Measurements from ENCODE around the gene EFEMP1.

Gene EFEMP1

DNA sequence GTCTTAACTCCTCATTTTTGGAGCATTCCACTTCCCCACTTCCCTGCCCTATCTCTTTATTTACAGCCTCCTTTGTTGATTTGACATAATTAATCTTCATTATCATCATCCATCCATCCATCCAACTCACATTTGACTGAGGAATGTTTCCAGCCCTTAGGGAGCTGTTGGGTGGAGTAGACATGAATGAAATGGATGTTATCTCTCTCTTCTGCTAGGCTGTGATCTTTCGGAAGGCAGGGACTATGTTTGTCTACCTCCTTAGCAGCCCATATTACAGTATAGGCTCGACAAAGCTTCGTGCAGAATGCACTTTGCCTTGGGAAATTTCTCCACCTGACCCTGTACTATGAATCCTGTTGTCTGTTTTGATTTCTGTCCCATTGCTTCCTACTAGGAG lies 7.7 kb upstream of the EFEMP1 start:
- no peak for DNase-seq

- no peak for DNase-seq
Observed at GRCh38 chr2:55929476-55929875, 5.9 kb upstream of the EFEMP1 start.

DNA sequence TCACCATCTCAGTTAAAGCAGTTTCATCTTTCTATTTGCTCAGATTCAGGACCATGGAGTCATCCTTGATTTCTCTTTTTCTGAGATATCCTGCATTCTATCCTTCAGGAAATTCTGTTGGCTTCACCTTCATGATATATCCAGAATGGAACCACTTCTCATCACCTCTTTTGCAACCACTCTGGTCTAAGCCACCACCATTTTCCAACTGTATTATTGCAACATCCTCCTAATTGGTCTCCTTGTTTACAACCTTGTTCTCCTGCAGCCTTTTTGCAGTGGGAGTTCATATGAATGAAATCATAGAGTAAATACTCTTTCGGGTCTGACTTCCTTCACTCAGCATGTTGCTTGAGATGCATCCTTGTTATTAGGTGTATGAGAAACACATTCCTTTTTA lies 3.4 kb upstream of the EFEMP1 start:
- no peak for DNase-seq

DNA sequence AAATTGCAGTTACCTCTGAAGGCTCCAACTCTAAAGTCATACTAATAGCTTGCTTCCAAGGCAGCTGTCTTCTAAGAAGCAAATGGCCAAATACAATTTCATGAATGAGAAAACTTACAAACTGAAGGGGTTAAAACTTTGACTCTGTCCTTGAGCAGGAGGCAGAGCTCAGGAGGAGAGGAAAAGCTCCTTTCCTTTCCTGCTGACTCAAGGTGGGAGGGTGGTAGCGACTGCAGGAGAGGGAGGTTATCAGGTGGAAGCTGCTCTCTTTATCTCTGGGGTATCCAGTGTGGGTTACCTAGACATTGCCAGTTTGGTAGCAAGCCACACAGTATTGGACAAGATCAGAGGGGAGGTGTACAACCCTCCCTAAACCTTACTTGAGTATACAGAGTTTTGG lies 2.7 kb upstream of the EFEMP1 start:
- no peak for DNase-seq

- DNase-seq, result no peak
Observed at GRCh38 chr2:55923982-55924321, 370 bp upstream of the EFEMP1 start.

DNA sequence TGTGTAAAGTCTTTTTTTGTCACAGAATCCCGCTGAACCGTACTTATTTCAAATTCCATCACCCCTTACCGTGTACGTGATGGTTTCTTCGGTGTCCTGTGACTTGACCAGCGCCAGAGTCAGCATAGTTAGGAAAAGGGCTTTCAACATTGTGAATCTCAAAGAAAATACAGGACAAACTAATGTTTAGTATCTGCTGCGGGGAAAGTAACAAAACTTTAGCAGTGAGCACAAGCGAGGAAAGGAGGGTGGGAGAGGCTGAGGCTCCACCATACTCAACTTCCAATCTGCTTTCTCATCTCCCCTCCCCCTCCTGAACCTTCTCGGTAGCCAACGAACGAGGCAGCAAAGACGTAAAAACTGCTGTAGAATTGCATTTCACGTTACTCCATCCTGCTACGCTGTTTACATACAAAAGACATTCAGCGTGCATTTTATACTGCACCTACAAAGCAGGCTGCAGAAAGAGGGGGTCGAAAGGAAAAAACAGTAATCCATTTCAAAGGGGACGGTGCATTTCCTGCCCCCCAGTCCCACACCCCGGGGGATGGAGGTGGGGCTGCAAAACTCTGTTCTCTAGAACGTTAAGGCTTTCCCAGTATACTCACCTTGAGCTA lies 1.2 kb downstream of the EFEMP1 start:
- no peak for DNase-seq

DNA sequence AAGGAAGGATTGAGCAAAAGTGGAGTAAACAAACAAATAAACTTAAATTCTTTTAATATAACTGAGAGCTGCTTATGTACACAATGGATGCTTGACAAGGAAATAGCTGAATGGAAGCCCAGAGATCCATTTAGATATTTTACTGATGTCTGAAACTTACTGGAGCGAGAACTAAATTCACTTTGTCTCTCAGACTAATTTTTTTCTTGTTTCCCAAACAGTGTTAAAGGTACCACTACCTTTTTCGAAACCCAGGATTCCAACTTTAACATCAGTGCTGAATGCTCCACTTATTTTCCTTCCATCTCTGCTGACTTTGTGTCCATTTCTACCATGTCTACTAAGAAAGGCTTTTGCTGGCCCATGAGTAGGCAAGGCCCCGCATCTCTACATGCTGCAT lies 4.0 kb downstream of the EFEMP1 start:
- no peak for DNase-seq

DNA sequence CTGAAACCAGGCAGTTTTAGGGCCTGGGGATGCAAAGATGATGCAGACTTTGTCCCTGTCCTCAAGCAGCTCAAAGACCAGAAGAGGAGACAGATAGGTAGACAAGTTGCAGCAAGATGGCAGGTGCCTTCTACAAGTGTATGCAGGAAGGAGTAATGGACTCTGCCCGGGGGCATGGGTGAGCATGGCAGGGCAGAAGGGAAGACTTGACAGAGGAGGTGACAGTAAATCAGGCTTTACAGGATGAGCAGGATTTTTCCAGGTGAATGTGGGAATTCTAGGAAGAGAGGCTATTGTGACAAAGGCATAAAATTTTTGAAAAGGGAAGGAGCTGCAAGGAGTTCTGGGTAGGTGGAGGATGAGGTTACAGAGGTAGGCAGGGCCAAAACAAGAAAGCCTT lies 4.7 kb downstream of the EFEMP1 start:
- DNase-seq, result no peak

GRCh38 chr2:55917713-55918390 lies 5.7 kb downstream of the EFEMP1 start:
- DNase-seq, result no peak

GRCh38 chr2:55917117-55917516 lies 6.5 kb downstream of the EFEMP1 start:
- no peak for DNase-seq

- DNase-seq, result no peak
Observed at GRCh38 chr2:55916473-55917049, 7.0 kb downstream of the EFEMP1 start.

GRCh38 chr2:55914786-55915185 lies 8.8 kb downstream of the EFEMP1 start:
- no peak for DNase-seq

DNA sequence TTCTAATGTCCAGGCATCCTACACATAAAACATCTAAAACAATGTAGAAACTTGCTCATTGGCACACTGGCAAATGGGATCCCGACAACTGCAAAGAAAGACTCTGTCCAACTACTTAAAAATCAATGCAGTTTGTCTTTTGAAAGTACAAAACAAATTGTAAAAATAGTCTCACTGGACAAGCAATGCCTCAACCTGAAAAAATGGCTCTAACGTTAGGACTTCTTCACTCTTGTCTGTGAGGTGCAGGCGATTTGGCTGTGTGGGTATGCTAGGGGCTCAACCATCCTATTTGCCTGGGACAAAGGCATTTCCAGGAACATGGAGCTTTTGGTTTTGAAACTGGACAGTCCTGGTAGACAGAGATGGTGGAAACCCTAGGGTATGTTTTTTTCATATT lies 10.7 kb downstream of the EFEMP1 start:
- no peak for DNase-seq

DNA sequence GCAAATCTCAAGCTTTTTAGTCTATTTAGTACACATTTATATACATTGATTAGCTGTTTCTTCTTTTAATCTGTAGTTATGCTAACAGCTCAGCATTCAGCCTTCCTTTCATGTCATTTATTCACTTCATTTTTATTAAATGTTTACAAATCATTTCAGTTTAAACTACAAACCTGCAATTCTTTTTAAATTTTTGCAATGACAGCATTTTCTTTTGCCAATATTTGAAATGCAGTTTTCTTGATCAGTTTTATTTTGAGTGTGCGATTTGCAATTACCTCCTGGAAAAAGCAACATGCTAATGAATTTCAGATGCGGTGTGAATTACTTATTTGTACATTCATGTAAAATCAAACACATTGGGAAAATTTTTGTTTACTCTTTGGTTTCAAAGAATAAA lies 13.5 kb downstream of the EFEMP1 start:
- DNase-seq, result no peak

GRCh38 chr2:55907686-55908085 lies 15.9 kb downstream of the EFEMP1 start:
- no peak for DNase-seq

DNA sequence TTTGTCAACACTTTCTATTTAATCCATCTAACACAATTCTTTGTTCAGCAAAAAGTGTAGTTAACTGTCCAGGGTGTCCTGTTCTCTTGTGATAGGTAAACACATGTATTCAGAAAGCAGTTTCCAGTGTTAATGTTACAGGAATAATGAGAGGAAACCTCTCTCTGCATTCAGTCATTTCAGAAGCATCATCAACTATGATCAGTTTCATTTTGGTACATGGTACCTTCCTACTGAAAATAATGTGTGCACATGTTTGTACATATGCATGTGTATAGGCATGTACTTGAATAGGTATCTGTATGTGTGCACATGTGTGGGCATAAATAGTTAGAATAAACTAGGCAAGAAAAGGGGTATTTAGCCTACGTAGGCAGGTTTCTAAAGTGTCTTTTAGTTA lies 16.6 kb downstream of the EFEMP1 start:
- no peak for DNase-seq

DNA sequence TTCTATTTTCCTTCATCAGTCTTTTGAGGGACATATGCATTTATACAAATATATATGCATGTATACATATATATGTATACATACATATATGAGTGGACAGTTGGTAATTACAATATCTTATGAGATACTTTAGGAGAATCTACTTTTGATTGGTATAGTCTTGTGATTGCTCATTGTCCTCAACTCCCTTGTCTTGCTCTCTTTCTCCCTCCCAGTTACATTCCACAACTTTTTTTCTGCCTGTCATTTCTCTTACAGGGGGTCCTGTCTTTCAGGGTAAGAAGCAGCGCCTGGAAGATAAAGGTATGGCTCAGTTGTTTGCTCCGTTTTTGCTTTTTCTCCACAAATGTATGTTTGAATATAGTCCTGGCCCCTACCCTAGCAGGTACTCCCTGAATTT lies 19.9 kb downstream of the EFEMP1 start:
- DNase-seq, result no peak

- DNase-seq, result no peak
Observed at GRCh38 chr2:55902971-55903370, 20.6 kb downstream of the EFEMP1 start.

- DNase-seq, result no peak
Observed at GRCh38 chr2:55902429-55902828, 21.2 kb downstream of the EFEMP1 start.

DNA sequence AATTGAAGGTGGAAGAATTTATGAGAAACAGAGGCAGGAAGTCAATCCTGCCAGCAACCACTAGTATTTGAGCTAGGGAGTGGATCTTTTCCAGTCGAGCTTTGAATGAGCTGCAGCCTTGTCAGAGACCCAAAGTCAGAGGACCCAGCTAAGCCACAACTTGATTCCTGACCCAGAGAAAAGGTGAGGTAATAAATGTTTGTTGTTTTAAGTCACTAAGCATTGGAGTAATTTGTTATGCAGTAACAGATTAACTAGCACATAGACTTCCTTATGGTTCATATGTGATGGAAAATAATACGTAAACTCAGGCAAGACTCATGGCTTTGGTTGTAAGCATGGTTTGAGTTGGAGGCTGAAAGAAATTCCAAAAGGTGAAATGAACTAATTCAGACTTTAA lies 21.6 kb downstream of the EFEMP1 start:
- no peak for DNase-seq

DNA sequence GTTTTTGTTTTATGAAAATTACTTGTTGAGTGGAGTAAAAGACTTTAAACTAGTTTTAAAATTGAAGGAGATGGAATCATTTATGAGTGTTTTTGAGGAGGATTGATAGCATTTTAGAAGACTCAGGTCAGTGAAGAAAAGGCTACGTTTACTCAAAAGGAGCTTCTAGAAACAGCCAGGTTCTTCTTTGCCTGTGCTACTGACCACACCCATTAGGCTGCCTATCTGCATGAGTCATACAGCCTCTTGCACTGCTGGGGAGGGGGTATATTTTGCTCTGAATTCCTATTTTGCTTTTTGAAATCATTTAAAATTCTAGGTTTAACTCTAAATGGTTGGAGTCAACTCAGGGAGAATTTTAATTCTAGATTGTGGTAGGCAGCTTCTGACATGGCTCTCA lies 22.3 kb downstream of the EFEMP1 start:
- no peak for DNase-seq

GRCh38 chr2:55899881-55900280 lies 23.7 kb downstream of the EFEMP1 start:
- no peak for DNase-seq

DNA sequence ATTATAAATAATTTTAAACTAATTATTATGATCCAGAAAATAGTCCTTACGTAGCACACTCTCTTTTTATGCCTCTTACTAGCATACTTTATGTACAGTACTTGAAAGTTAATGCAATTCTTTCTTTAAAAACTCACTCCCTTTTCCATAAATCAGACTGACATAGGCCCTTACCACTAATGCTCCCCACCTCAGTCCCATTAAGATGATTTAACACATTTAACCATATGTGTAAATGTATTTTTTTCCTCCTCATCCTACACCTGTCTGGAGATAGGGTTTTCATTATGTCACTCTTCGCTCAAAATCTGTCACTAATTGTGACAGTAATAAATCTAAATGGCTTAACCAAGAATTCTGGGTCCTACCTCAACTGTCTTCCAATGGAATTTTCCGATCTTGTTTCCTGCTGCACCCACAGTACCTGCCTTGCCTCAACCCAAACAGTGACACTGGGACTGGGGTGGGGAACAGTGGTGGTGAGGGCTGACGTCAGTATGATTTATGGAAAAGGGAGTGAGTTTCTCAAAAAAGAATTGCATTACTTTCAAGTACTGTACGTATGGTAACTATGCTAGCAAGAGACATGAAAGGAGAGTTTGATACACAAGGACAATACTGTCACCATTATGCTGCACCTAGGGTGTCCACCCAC lies 25.1 kb downstream of the EFEMP1 start:
- DNase-seq, result no peak

DNA sequence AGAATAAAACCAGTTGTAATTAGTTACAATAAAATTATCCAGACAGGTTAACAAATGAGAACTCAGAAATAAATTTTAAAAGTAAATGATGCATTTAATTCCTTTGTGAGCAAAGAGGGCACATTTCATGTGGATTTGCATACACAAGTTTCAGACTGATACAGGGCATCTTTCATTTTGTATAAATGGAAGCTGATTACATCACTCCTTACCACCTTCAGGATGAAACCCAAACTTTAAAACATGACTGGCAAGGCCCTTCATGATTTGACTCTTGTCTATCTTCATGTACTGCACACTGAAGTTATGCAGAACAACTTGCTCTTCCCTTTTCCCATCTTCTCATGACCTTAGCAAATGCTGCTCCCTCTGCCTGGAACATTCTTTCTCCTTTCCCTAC lies 26.9 kb downstream of the EFEMP1 start:
- DNase-seq, result no peak
